ENCODE results near the gene BCL3.

Gene BCL3

GRCh38 chr19:44794610-44795009 is 46.1 kb downstream of the BCL3 start:
- DNase-seq (ENCODE audit: low read depth), result no peak
- H3K4me3 ChIP-seq (ENCODE audit: low read depth, low read length), result no peak overlapping the region
- TF ChIP-seq CTCF (IDR thresholded peaks at IDR 0.05; ENCODE audit: low read depth, low read length, missing control alignments), result no peak

- H3K4me3 ChIP-seq (ENCODE audit: low read depth, low read length), result no peak overlapping the region
- TF ChIP-seq CTCF (IDR thresholded peaks at IDR 0.05; ENCODE audit: low read depth, low read length, missing control alignments), result no peak
Observed at GRCh38 chr19:44795398-44795987, 47.0 kb downstream of the BCL3 start.

GRCh38 chr19:44796701-44797115 is 48.2 kb downstream of the BCL3 start:
- H3K4me3 ChIP-seq (ENCODE audit: low read depth, low read length), result no peak overlapping the region
- TF ChIP-seq CTCF (IDR thresholded peaks at IDR 0.05; ENCODE audit: low read depth, low read length, missing control alignments), result no peak
- no peak for DNase-seq (ENCODE audit: low read depth)

More at GRCh38 chr19:44795398-44795987, 47.0 kb downstream of the BCL3 start:
- no peak for DNase-seq (ENCODE audit: low read depth)

GRCh38 chr19:44799627-44800346 is 51.3 kb downstream of the BCL3 start:
- no peak for TF ChIP-seq CTCF (IDR thresholded peaks at IDR 0.05; ENCODE audit: low read depth, low read length, missing control alignments)
- DNase-seq (ENCODE audit: low read depth), result no peak
- H3K4me3 ChIP-seq (ENCODE audit: low read depth, low read length), result no peak overlapping the region

GRCh38 chr19:44800461-44800860 is 52.0 kb downstream of the BCL3 start:
- peak; percentile 44 for DNase-seq (ENCODE audit: low read depth)
- TF ChIP-seq CTCF (IDR thresholded peaks at IDR 0.05; ENCODE audit: low read depth, low read length, missing control alignments), result peak; percentile 97
- no peak overlapping the region for H3K4me3 ChIP-seq (ENCODE audit: low read depth, low read length)

GRCh38 chr19:44803442-44804428 is 55.2 kb downstream of the BCL3 start:
- no peak for TF ChIP-seq CTCF (IDR thresholded peaks at IDR 0.05; ENCODE audit: low read depth, low read length, missing control alignments)
- no peak overlapping the region for H3K4me3 ChIP-seq (ENCODE audit: low read depth, low read length)
- no peak for DNase-seq (ENCODE audit: low read depth)
